Measurements from ENCODE around the gene CCDC91.
"Not testable (repeated sequence)": the region's sequence is repeated elsewhere in the genome, so short reads cannot be mapped to it uniquely, and the experiment has no call there.

The CCDC91 gene

DNA sequence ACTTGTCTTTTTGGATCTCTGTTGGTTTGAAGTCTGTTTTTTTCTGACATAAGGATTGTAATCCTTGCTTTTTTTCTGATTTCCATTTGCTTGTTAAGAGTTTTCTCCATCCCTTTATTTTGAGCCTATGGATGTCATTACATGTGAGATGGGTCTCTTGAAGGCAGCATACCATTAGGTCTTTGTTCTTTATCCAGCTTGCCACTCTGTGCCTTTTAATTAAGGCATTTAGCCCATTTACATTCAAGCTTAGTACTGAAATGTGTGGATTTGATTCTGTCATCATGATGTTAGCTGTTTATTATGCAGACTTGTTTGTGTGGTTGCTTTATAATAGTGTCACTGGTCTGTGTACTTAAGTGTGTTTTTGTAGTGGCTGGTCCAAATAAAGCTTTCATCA, 100.0 kb downstream of the CCDC91 start:
- DNase-seq (ENCODE audit: low spot score): no peak

DNA sequence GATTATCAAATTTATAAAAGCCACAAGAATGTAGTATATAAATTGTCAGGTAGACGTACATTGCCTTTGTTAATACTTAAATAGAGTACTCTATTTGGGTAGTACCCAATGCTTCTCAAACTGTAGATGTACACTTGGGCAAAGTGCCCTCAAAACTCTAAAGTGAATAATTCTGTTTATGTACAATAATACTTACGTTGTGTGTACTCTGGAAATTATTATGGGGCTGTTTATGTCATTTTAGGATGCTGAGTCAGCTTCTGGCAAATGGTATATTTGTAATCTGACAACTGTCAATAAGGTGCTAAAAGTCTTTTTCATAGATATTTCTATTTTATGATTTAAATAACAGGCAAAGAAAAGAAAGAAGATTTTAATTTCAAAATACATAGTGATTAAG, 102.4 kb downstream of the CCDC91 start:
- no peak for DNase-seq (ENCODE audit: low spot score)

DNA sequence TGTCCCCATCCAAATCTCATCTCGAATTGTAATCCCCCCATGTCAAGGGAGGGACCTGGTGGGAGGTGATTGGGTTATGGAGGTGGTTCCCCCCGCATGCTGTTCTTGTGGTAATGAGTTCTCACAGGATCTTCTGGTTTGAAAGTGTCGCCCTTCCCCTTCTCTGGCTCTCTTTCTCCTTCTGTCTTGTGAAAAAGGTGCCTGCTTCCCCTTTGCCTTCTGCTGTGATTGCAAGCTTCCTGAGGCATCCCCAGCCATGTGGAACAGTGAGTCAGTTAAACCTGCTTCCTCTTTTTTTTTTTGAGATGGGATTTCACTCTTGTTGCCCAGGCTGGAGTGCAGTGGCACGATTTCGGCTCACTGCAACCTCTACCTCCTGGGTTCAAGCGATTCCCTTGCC, 104.0 kb downstream of the CCDC91 start:
- DNase-seq (ENCODE audit: low spot score): no peak

DNA sequence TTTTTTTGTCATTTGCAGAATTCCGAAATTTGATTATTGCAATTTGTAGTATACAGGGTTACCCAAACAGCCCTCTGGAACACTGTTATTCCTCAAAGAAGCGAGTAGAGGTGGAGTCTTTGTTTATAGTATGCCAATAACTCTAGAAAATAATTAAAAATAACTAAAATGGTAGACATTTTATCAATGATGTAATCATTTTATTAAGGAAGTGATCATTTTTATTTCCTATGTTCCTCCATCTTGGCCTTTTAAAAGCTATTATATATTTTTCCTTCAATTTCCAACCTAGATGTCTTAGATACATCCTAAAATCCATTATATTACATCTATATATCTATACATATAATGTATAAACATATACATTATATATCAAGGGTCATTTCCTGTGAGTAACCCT, 106.0 kb downstream of the CCDC91 start:
- no peak for DNase-seq (ENCODE audit: low spot score)

DNA sequence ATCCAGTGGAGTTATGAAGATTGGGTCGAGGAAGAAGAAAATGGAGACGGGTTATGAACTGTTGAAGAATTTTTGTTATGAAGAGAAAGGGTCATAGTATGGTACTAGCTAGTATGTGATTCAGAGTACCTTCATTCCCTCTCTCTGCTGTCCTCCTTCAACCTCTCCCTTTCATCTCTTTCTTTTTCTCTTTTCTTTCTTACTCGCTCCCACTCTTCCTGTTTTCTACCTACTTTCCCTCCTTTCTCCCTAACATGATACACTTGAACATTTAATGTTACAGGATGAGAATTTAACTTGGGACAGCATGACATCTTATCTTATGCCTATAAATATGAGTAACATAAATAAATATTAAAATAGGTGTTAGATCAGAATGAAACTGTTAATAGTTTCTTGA, 112.9 kb downstream of the CCDC91 start:
- no peak for DNase-seq (ENCODE audit: low spot score)

DNA sequence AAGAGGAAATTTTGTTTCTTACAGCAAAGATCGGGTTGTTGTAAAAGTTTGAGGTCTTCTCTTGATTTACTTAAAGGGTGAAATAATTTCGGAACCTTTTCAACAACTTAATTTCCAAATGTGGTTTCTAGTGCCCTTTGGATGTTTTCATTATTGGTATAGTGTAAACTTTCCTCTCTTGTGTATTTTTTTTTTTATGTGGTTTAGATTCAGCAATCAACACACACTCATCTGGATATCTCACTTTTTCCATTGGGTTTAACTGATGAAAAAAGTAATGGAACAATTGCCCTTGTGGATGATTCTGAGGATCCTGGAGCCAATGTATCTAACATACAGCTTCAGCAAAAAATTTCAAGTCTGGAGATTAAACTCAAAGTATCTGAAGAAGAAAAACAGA, 116.3 kb downstream of the CCDC91 start:
- DNase-seq (ENCODE audit: low spot score): no peak

DNA sequence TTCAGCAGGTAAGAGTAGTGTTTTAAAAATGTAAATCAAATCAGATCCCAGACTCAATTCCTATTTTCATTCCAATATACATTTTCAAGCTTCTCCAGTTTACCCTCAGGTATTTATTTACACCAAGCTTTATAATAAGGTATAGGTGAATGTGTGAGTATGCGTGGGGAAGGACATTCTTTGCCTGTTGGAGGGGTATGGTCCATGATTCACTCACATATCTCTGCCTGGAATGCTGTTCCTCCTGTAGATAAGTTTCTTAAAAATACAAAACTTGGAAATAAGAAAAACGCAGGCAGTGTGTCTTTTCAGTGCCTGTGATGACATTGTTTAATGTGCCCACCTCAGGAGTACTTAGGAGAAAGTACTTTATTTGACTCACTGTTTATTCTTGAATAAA, 118.6 kb downstream of the CCDC91 start:
- DNase-seq (ENCODE audit: low spot score): no peak

DNA sequence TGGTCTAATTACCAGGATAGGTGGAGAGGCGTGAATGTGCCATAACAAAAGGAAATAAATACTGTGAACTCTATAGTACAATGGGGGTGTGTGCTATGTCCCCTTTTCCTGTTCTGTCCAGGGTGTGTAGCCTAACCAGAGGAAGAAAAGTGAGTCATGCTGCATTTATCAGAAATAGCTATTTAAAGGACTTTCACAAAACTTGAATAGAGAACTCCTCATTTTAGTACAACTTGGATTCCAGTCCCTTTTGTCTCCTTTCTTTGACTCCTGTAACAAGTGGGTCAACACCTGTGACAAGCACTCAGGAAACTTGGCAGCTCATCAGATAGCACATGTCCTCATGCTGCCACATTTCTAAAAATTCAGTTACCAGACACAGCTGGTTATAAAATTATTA, 123.4 kb downstream of the CCDC91 start:
- no peak for DNase-seq (ENCODE audit: low spot score)

DNA sequence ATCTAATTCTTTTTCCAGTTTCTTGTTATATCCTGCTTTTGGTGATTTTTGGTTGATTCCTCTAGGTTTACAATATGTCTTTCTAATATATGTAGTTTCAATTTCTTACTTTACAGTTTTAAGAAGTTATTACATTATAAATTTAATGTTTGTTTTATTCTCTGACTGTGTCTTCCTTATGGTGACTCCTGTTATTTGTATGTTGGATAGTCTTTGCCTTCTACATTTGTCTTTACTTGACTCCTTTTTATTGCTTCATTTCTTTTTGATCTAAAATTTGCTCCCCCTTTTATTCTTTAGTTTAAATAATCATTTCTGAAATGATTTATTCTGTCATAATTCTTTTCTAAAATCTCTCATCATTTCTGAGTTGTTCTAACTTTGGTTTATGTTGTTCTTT, 125.8 kb downstream of the CCDC91 start:
- no peak for DNase-seq (ENCODE audit: low spot score)

DNA sequence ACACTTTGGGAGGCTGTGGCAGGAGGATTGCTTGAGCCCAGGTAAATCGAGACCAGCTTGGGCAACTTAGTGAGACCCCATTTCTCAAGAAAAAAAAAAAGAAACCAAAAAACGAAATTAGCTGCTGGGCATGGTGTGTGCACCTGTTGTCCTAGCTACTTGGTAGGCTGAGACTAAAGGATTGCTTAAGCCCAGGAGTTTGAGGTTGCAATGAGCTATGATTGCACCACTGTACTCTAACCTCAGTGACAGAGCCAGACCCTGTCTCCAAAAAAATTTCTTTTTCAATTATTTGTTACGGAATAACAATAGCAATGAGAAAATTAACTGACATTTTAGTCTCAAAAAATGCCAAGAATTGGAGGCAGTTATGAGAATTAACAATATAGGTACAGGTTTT, 128.0 kb downstream of the CCDC91 start:
- no peak for DNase-seq (ENCODE audit: low spot score)

DNA sequence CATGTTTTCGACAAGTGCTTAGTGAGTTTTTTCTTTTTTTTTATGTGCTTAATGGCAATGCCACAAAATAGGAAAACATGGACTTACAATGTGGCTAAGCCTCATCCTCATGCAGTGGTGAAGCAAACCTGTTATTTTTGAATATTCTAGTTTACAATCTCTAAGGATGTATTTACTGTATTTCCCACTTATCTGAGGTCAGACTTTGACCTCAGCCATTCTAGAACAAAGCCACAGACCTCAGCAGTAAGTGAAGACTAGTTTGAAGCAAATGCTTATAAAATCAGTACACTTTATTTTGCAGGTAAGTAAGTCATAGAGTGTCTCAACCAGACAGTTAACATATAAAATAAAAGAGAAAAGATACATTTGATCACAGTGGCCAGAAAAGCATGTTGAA, 130.1 kb downstream of the CCDC91 start:
- no peak for DNase-seq (ENCODE audit: low spot score)

DNA sequence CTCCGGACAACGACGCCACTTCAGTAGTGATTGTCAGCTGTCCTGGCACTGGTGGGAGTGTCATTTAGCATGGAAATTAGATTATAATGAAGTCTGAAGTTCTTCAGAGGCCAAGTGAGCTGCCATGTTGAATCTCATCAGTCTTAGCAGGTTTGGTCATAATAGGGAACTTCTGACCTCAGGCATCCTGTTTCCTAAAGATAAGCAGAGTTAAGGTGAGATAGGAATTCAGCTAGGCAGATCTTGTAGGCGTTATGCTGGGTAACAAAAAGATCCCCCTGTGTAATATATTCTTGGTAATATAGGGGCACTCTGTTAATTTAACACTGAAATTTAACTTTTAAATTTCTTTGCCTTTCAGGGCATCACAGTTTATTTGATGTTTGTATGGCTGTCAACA, 137.5 kb downstream of the CCDC91 start:
- no peak for DNase-seq (ENCODE audit: low spot score)

DNA sequence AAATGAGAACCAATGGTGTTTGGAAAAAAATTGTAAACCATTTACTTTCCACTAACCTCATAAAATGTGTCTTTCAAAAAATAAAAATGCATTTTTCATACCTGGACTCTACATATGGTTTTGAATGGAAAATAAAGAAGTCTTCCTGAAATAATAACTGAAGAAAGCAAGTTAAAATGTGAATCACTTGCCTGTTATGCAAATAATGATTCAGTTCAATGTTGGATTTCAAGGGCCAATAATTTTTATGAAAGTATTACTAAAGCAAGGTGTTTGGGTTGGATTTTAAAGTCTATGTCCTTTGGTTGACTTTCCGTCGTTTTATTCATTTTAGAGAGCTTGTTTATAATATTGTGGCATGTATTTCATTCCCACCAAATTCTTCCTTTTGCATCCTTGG, 138.7 kb downstream of the CCDC91 start:
- DNase-seq (ENCODE audit: low spot score): no peak

DNA sequence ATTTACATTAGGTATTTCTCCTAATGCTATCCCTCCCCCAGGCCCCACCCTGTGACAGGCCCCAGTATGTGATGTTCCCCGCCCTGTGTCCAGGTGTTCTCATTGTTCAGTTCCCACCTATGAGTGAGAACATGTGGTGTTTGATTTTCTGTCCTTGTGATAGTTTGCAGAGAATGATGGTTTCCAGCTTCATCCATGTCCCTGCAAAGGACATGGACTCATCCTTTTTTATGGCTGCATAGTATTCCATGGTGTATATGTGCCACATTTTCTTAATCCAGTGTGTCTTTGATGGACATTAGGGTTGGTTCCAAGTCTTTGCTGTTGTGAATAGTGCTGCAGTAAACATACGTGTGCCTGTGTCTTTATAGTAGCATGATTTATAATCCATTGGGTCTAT, 139.5 kb downstream of the CCDC91 start:
- not testable (repeated sequence) for DNase-seq (ENCODE audit: low spot score)

DNA sequence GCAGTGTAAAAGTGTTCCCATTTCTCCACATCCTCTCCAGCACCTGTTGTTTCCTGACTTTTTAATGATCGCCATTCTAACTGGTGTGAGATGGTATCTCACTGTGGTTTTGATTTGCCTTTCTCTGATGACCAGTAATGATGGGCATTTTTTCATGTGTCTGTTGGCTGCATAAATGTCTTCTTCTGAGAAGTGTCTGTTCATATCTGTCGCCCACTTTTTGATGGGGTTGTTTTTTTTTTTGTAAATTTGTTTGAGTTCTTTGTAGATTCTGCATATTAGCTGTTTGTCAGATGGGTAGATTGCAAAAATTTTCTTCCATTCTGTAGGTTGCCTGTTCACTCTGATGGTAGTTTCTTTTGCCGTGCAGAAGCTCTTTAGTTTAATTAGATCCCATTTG, 140.0 kb downstream of the CCDC91 start:
- not testable (repeated sequence) for DNase-seq (ENCODE audit: low spot score)

DNA sequence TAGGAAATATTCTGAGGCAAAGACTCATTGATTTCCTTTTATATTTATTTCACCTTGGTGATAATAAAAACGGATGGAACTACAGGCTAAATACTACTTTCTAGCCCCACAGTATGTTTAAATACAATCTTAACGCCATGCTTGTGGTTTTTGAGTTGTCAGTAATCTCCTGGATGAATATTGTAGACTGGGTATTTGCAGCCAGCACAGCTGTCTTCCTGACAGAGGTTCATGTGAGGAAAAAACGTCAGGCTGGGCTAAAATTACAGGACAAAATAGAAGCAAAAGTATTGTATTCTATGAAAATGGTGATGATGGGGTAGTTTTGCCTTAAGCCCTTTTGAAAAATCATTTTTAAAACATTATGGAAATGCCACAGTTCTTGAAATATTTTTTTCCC, 140.9 kb downstream of the CCDC91 start:
- DNase-seq (ENCODE audit: low spot score): no peak

DNA sequence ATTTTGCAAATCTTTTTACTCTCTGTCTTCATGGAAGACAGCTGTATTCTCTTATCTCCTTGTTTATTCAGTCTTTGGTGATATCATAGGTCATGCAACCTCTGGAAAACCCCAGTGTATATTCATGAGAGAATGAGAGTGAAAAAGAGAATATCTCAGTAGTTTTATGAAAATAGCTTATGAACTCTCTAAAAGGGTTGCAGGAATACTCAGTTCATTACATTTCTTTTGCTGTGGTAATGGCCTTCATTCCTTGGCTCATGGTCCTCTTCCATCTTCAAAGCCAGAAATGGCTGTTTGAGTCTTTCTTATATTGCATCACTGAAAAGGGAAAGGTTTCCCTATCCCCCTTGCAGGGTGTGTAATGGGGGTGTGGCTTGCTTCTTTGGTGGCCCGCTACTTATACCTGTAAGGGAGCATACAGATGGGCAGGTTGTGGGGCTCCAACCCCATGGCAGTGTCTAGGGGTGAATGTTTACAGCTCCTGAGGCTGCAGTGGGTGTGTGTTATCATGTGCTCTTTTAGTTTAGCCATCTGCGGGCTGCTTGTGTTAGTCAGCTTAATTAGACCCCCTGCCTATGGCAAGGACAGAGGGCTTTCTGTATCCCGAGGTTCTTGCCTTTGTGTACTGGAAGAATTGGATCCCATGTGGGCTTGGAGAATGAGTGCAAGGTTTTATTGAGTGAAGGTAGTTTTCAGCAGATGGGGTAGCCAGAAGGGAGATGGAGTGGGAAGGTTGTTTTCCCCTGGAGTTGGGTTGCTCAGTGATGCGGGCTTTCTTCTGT, 150.2 kb downstream of the CCDC91 start:
- no peak for DNase-seq (ENCODE audit: low spot score)

DNA sequence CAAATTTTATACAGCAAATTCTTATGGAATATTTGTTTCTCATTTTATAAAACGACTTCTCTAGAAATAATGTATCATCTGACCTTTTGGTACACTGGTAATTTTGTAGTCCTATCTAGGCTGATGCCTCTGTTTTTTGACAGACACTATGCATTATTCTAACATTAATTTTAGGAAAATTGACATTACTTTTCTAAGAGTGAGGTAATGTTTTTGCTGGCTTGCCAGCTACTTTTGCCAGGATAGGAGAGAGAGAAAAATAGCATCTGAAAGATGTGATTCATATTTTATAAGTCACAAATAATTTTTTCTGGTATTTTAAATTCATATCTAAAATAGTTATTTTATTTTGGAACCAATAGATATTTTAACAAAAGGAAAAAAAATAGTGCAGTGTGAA, 153.5 kb downstream of the CCDC91 start:
- no peak for DNase-seq (ENCODE audit: low spot score)

DNA sequence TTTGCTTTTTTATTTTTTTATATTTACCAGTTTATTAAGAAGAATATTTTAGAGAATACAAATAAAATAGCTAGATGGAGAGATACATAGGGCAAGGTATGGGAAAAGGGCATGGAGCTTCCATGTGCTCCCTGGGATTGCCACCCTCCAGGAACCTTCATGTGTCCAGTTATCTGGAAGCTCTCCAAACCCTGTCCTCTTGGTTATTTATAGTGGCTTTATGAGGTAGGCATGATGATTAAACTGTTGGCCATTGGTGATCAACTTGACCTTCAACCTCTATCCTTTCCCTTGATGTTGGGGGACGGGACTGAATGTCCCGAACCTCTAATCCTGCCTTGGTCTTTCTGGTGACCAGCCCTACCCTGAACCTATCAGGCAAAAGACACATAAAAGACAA, 156.3 kb downstream of the CCDC91 start:
- no peak for DNase-seq (ENCODE audit: low spot score)

DNA sequence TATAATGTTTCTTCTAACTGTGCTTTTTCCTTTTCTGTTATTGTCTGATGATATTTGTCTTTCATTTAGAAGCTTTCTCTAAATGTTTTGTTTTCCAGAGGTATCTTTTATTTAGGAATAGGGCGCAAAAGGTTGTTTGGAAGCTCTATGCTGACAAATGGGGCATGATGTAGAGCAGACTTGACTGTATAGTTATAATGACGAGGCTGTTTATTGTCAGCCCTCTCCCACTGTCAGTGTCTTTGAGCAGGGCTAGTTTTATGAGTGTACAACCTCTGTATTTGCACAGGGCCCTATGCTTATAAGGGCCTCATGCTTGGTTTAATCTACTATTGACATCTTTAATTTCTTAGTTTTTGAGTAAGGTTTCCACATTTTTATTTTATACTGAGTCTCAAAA, 158.9 kb downstream of the CCDC91 start:
- DNase-seq (ENCODE audit: low spot score): no peak

DNA sequence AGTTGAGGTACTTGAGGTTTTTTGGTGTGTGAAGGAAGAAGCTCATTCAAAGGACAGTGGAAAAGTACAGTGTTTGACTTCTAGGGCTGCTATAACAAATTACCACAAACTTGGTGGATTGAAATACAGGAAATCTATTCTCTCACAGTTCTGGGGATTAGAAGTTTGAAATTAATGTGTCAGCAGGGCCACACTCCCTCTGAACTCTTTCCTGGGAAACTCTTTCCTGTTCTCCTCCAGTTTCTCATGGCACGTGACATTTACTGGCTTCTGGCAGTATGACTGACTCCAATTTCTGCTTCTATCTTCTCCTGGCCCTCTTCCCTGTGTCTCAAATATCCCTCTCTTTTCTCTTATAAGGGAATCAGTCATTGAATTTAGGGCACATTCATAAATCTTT, 160.2 kb downstream of the CCDC91 start:
- DNase-seq (ENCODE audit: low spot score): no peak

DNA sequence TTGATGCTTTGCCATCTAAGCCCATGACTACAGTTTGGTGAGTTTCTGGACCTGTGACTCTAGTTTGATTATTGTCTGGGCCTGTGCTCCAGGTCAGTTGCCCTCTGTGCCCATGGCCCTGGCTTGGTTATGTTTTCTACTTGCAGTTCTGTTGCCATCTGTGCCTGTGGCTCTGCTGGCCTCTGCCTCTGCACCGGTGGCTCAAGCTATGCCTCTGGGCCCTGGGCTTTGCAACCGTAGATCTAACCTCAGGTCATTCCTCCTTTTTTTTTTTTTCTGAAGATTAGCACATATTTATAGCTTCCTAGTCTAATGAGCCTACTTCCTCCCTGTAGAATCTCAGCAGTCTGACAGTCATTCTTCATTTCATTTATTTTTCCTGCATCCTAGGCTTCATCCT, 161.2 kb downstream of the CCDC91 start:
- no peak for DNase-seq (ENCODE audit: low spot score)

DNA sequence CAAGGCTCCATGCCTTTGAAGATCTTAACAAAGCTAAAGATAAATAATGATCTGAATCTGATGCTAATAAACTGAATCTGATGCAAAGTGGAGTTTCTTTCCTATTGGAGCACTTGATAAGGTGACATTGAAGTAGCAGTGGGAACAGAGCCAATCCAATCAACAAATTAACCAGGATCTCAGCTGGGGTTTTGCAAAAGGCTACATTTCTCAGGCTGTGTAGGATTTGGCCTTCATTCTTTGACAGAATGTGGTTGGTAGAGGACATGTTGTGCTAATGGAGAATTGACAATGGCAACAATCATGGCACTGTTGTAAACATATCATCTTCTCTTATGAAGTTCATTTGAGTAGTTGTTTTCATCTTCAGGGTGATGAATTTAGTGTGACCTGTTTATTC, 164.9 kb downstream of the CCDC91 start:
- DNase-seq (ENCODE audit: low spot score): no peak

DNA sequence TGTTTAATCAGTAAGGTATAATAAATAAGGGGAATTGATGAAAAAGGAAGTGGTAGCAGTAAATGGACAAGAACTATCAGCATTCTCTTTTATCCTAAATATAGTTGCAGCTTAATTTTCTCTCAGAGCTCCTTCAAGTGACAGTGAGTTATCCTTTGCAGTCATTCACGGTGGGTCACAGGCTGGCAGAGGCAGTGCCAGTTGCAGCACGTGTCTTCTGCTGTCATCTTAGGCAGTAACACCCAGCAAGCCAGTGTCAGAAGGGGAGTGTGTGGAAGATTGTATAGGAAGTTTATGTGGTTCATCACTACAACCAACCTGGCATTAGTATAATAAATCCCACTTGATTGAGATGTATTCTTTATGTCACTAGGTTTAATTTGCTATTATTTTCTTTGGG, 170.0 kb downstream of the CCDC91 start:
- no peak for DNase-seq (ENCODE audit: low spot score)

DNA sequence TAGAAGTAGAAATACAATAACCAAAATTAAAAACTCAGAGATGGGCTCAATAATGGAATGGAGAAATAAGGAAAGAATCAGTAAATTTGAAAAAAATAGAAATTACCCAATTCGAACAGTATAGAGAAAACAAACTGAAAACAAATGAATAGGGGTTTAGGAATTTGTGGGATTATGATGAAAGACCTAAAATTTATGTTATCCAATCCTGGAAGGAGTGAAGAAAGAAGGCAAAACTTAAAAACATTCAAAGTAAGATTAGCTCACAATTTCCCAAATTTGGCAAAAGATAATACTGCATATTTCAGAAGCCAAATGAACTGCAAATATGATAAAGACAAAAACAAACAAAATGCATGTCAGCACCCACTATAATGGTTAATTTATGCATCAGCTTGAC, 177.1 kb downstream of the CCDC91 start:
- DNase-seq (ENCODE audit: low spot score): no peak

Measured in hematopoietic multipotent progenitor cell treated with erythropoietin and hydrocortisone succinate and interleukin-3 and kit ligand, for 15 days (in vitro differentiated cells).